Measurements from ENCODE around the gene MBOAT2. TPM values are rescaled to one million over a fixed set of nuclear protein-coding genes. Genes with fewer than 3 reads are reported as not detected.

MBOAT2 gene
- polyA plus RNA-seq, 3 donors = 5.1 to 9.0 (median 5.5) TPM

DNA sequence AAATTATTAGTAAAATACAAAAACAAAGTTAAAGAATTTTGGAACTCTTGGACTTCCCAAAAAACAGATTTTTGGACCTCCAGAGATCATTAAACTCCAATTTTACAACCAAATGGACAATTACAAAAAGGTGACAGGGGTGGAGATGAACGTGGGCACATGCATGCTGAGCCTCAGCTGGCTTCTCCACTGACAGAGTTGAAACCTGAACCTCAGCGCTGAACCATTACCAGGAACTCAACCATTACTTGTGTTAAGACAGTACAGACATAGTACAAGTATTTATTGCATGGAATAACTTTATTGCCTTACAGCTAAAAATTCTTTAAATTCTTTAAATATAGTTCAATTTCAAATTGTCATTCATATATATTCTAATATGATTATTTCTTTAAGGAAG is 133.0 kb downstream of the MBOAT2 start:
- Mint-ChIP-seq H3K36me3 (peaks cover 15 to 31% of the 10 kb centered on the region in 2 donors), H3K27me3 (ENCODE audit: low read depth in 3 of 3) (no peaks in the 10 kb centered on the region), H3K27ac (no peak overlapping the region), H3K4me3 (no peak overlapping the region), H3K9me3 (no peaks in the 10 kb centered on the region), H3K4me1 (peaks cover 3% of the 10 kb centered on the region)
- Histone ChIP-seq H4K20me1 (ENCODE audit: insufficient read depth, low read length) (no peaks in the 10 kb centered on the region), H2AFZ (ENCODE audit: insufficient read depth, low read depth, low read length, poor library complexity, severe bottlenecking) (no peak overlapping the region), H3K27ac (ENCODE audit: low read depth in 1 of 2, low read length in 2 of 2) (no peak overlapping the region), H3K4me1 (ENCODE audit: control insufficient read depth in 1 of 2, insufficient read depth in 2 of 2, low read length in 2 of 2) (no peaks in the 10 kb centered on the region), H3K4me2 (replicated peaks; ENCODE audit: extremely low read depth, low read length, poor library complexity, severe bottlenecking) (no peak overlapping the region), H3K9me3 (replicated peaks in 1 of 2; ENCODE audit: control insufficient read depth in 1 of 2, insufficient read depth in 1 of 2, low read length in 2 of 2) (no peaks in the 10 kb centered on the region), H3K4me3 (replicated peaks in 1 of 3; ENCODE audit: low read depth in 2 of 3, low read length in 3 of 3) (no peak overlapping the region), H3K36me3 (replicated peaks in 1 of 2; ENCODE audit: control insufficient read depth in 1 of 2, insufficient read depth in 2 of 2, low read length in 2 of 2) (peaks cover 3 to 25% of the 10 kb centered on the region in 2 donors), H3K79me2 (ENCODE audit: insufficient read depth, low read length) (no peaks in the 10 kb centered on the region), H3K27me3 (ENCODE audit: control insufficient read depth in 2 of 2, insufficient read depth in 2 of 2, low read length in 2 of 2) (no peaks in the 10 kb centered on the region), H3K9ac (ENCODE audit: insufficient read depth, low read length, poor library complexity, severe bottlenecking) (no peak overlapping the region)
- DNase-seq = no peak
- intact Hi-C loops (cut with micrococcal nuclease) = no loop called here
- no peak for TF ChIP-seq CTCF (IDR thresholded peaks at IDR 0.05)
- WGBS (ENCODE audit: insufficient coverage) = no CpG with 5 or more reads among the region's 2 CpGs

DNA sequence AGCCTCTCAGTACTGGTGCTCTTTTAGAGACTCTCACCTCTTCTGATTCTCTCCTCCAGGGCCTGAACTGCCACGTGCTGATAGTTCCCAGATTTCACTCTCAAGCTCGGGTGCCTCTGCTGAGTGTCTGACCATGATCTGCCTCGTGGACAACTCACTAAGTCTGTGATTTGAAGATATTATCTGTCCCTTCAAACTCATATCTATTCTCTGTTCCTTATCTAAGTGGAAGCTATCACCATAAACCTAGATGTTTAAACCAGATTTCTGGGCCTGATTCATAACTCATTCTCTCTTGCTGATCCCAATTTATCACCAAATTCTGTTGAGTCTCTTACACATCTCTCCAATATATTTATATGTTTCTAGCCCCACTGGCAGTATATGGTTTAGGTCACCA is 136.1 kb downstream of the MBOAT2 start:
- Histone ChIP-seq H3K27ac (ENCODE audit: low read depth in 1 of 2, low read length in 2 of 2) (no peak overlapping the region), H2AFZ (ENCODE audit: insufficient read depth, low read depth, low read length, poor library complexity, severe bottlenecking) (no peak overlapping the region), H3K36me3 (replicated peaks in 1 of 2; ENCODE audit: control insufficient read depth in 1 of 2, insufficient read depth in 2 of 2, low read length in 2 of 2) (peaks cover 11 to 36% of the 10 kb centered on the region in 2 donors), H3K4me2 (replicated peaks; ENCODE audit: extremely low read depth, low read length, poor library complexity, severe bottlenecking) (no peak overlapping the region), H3K4me3 (replicated peaks in 1 of 3; ENCODE audit: low read depth in 2 of 3, low read length in 3 of 3) (no peak overlapping the region), H4K20me1 (ENCODE audit: insufficient read depth, low read length) (no peaks in the 10 kb centered on the region), H3K27me3 (ENCODE audit: control insufficient read depth in 2 of 2, insufficient read depth in 2 of 2, low read length in 2 of 2) (no peaks in the 10 kb centered on the region), H3K79me2 (ENCODE audit: insufficient read depth, low read length) (no peaks in the 10 kb centered on the region), H3K9ac (ENCODE audit: insufficient read depth, low read length, poor library complexity, severe bottlenecking) (no peak overlapping the region), H3K4me1 (ENCODE audit: control insufficient read depth in 1 of 2, insufficient read depth in 2 of 2, low read length in 2 of 2) (no peaks in the 10 kb centered on the region), H3K9me3 (replicated peaks in 1 of 2; ENCODE audit: control insufficient read depth in 1 of 2, insufficient read depth in 1 of 2, low read length in 2 of 2) (no peaks in the 10 kb centered on the region)
- intact Hi-C loops (cut with micrococcal nuclease) = no loop called here
- no peak for TF ChIP-seq CTCF (IDR thresholded peaks at IDR 0.05)
- WGBS (ENCODE audit: insufficient coverage) = 90% methylated on average over 2 of the region's 3 CpGs
- Mint-ChIP-seq H3K4me1 (no peaks in the 10 kb centered on the region), H3K27me3 (ENCODE audit: low read depth in 3 of 3) (no peaks in the 10 kb centered on the region), H3K36me3 (peaks cover 28 to 51% of the 10 kb centered on the region in 2 donors), H3K27ac (no peak overlapping the region), H3K9me3 (no peaks in the 10 kb centered on the region), H3K4me3 (no peak overlapping the region)
- no peak for DNase-seq

Measured in CD14-positive monocyte (primary cell).